HG03159 (cell line): ENCODE data around the gene MMP15.
"Not testable (repeated sequence)": the region's sequence is repeated elsewhere in the genome, so short reads cannot be mapped to it uniquely, and the experiment has no call there.

Experiments
- ATAC-seq: cut with Tn5 transposase; IDR thresholded peaks from one replicate; pipeline ENCODE4 v1.9.1; 2021; ENCODE audit warnings: mild to moderate bottlenecking, moderate library complexity; ENCODE audit not compliant: unreplicated experiment

Gene MMP15

GRCh38 chr16:58047557-58048348 is 22.2 kb downstream of the MMP15 start:
- ATAC-seq = no peak

- no peak for ATAC-seq
These were observed 23.1 kb downstream of the MMP15 start for GRCh38 chr16:58048494-58049231.

- ATAC-seq = no peak
These were observed 24.0 kb downstream of the MMP15 start for GRCh38 chr16:58049232-58050185.

GRCh38 chr16:58051296-58051695 is 25.7 kb downstream of the MMP15 start:
- no peak for ATAC-seq

GRCh38 chr16:58051821-58052603 is 26.5 kb downstream of the MMP15 start:
- no peak for ATAC-seq

- ATAC-seq = no peak
These were observed 28.1 kb downstream of the MMP15 start for GRCh38 chr16:58053682-58054005.

- ATAC-seq = no peak
These were observed 28.7 kb downstream of the MMP15 start for GRCh38 chr16:58054289-58054688.

- ATAC-seq = no peak
These were observed 31.0 kb downstream of the MMP15 start for GRCh38 chr16:58056580-58056979.

GRCh38 chr16:58057121-58057520 is 31.6 kb downstream of the MMP15 start:
- no peak for ATAC-seq

- ATAC-seq = no peak
These were observed 32.2 kb downstream of the MMP15 start for GRCh38 chr16:58057784-58058183.

- ATAC-seq = no peak
These were observed 37.3 kb downstream of the MMP15 start for GRCh38 chr16:58062821-58063220.

GRCh38 chr16:58063377-58064076 is 38.0 kb downstream of the MMP15 start:
- ATAC-seq = no peak

GRCh38 chr16:58070585-58070984 is 45.0 kb downstream of the MMP15 start:
- ATAC-seq = no peak

GRCh38 chr16:58072134-58072533 is 46.6 kb downstream of the MMP15 start:
- ATAC-seq = not testable (repeated sequence)

GRCh38 chr16:58073086-58073485 is 47.5 kb downstream of the MMP15 start:
- not testable (repeated sequence) for ATAC-seq

- ATAC-seq = no peak
These were observed 49.1 kb downstream of the MMP15 start for GRCh38 chr16:58074657-58075056.

- ATAC-seq = no peak
These were observed 51.0 kb downstream of the MMP15 start for GRCh38 chr16:58076514-58076913.

- no peak for ATAC-seq
These were observed 52.2 kb downstream of the MMP15 start for GRCh38 chr16:58077796-58078195.

- ATAC-seq = not testable (repeated sequence)
These were observed 55.1 kb downstream of the MMP15 start for GRCh38 chr16:58080657-58081056.

GRCh38 chr16:58082381-58082780 is 56.8 kb downstream of the MMP15 start:
- no peak for ATAC-seq
